ENCODE results near the gene EGR4.
"Not testable (repeated sequence)": the region's sequence is repeated elsewhere in the genome, so short reads cannot be mapped to it uniquely, and the experiment has no call there.

The EGR4 gene

GRCh38 chr2:73263540-73264331 lies 29.6 kb downstream of the EGR4 start:
- no peak for DNase-seq (ENCODE audit: low spot score)

- not testable (repeated sequence) for DNase-seq (ENCODE audit: low spot score)
Observed at GRCh38 chr2:73262691-73263429, 30.5 kb downstream of the EGR4 start.

DNA sequence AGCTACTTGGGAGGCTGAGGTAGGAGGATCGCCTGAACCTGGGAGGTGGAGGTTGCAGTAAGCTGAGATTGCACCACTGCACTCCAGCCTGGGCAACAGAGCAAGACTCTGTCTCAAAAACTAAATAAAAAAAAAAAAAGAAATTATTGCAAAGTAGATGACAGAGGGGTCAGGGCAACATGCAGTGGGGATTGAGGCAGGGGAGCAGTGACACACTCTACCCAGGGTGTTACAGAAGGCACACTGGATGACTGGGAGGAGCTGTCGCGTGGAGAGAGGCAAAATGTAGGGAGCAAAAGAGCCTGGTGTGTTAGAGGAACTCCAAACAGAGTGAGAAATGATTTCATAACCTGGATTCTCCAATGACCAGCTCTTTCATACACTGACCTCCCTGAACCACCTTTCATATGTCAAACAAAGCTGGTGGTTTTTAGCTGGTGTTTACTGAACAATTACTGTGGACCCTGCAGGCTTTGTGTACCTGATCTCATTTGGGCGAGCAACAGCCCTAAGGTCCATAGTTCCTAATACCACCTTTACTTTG lies 31.2 kb downstream of the EGR4 start:
- DNase-seq (ENCODE audit: low spot score): no peak

GRCh38 chr2:73260338-73260984 lies 32.9 kb downstream of the EGR4 start:
- DNase-seq (ENCODE audit: low spot score): no peak

DNA sequence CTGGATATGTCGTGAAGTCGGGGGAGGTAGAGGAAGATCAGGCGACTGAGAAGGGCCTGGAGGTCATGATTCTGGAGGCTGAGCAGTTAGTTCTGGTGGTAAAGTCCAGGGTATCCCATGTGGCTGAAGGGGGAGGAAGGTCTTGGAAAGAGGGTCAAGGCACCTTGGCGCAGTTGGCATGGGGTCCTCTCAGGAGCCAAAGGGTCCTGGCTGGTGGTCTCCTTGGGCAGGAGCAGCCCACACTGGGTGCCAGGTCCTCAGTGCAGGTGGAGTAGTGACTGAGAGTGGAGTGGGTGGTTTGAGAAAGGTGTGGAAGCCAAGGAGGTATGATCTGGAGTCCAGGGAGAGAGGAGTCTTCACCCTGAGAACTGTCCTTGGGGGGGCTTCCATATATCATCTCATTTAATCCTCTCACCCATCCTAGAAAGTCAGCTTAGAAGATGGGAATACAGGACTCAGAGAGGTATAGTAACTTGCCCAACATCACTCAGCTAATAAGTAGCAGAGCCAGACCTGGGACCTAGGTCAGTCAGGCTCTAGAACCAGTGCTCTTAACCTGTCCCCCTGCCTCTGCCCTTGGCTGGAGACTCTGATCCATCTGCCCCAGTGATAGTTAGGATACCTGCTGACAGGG lies 33.5 kb downstream of the EGR4 start:
- no peak for DNase-seq (ENCODE audit: low spot score)

GRCh38 chr2:73259276-73259675 lies 34.1 kb downstream of the EGR4 start:
- no peak for DNase-seq (ENCODE audit: low spot score)

DNA sequence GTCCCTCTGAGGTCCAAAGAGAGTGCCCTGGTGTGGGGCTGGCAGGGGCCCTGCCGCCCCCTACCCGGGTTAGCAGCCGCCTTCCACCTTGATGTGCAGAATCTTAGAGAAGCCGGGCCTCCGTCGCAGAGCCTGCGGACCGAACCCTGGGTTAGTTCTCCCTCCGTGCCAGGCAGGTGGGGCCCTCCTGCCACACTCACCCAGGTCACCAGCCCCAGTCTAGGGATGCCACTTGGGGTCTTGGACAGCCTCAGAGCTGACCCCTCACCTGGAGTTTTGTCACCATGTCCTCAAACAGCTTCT lies 34.5 kb downstream of the EGR4 start:
- no peak for DNase-seq (ENCODE audit: low spot score)

DNA sequence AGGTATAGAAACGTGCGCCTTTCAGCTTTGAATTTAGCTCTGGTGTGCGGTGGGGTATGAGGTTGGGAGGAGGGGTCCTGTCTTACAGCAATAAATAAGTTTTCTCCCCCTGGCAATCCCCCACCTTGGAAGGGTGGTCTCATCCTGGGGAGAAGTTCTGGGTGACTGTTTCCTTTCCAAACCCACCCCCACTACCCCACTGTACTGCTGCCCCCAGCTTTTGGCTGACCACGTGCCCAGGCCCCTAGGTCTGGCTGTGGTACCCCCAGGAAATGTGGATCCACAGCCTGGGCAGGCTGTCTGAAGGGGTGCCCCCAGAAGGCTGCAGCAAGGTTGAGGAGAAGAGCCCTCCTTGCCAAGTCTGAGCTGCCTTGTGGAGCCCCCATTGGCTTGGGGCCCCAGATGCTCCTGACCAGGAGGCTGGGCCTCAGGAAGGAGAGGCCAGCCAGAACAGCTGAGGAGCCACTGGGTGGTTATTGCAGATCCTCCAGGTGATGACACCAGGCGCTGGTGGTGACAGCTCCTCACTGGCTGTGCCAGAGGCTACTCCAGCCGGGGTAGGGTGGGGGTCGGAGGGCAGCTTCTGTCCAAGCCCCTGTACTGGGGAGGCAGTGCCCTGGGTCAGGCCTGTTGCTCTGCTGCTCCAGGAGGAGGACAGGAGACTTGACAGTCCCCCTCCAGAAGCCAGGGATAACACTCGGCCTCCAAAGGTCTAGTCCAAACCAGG lies 35.0 kb downstream of the EGR4 start:
- no peak for DNase-seq (ENCODE audit: low spot score)

DNA sequence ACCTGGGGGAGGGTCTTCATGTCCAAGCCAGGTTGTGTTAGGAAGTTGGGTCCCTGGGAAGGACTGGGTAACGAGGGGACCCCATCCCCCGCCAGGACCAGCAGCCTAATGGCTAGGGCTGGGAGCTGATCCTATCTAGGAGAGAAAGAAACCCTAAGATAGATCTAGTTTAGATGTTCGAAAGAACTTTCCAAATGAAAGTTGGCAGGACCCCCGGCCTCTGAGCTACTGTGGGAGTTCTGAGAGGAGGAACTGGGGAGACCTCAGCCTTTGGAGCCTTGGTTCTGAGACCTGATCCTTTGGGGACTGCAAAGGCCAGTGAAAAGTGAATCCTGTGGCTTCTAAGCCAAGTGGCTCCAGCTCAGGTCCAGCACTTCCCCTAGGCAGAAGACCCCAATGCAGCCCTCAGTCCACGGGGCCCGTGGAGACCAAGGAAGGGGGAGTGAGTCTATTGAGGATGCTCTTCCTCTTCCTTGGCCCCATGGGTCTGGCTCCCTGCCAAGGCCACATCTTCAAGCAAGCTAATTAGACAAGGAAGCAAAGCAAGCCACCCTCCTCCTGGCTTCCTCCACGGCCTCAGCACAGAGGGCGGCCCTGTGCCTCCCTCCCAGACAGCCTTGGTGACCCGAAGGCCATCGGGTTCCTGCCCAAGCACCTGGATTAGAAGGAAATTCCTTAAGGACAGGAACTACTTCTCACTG lies 35.8 kb downstream of the EGR4 start:
- DNase-seq (ENCODE audit: low spot score): no peak

- DNase-seq (ENCODE audit: low spot score): no peak
Observed at GRCh38 chr2:73257021-73257420, 36.3 kb downstream of the EGR4 start.

- DNase-seq (ENCODE audit: low spot score): no peak
Observed at GRCh38 chr2:73256618-73256922, 36.8 kb downstream of the EGR4 start.

GRCh38 chr2:73255907-73256617 lies 37.3 kb downstream of the EGR4 start:
- DNase-seq (ENCODE audit: low spot score): no peak

DNA sequence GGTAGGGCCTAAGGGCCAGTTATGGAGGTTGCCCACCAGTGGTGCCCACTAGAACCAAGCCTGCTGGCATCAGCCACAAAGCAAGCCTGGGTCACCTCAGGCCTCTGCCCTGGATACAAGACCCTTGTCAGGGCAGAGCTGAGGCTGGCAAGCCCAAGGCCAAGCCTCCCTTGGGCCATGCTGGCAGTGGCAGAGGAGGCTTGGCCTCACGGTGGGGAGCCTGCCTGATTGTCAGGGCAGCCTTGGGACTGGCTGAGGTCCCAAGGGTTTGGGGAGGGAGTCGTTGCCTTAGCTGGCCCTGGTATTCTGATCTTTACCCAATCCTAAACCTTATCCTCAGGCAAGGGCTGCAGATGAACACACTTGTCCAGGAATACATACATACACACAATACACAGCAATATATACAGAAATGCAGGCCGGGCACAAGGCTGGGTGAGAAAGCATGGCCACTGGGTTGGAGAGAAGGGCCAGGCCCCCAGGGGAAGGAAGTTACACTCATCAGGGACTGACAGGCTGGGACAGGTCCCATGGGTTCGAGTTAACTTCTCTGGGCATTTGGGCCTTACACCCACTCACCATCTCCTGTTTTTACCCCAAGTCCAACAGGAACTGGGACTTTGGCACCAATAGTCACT lies 38.2 kb downstream of the EGR4 start:
- no peak for DNase-seq (ENCODE audit: low spot score)

DNA sequence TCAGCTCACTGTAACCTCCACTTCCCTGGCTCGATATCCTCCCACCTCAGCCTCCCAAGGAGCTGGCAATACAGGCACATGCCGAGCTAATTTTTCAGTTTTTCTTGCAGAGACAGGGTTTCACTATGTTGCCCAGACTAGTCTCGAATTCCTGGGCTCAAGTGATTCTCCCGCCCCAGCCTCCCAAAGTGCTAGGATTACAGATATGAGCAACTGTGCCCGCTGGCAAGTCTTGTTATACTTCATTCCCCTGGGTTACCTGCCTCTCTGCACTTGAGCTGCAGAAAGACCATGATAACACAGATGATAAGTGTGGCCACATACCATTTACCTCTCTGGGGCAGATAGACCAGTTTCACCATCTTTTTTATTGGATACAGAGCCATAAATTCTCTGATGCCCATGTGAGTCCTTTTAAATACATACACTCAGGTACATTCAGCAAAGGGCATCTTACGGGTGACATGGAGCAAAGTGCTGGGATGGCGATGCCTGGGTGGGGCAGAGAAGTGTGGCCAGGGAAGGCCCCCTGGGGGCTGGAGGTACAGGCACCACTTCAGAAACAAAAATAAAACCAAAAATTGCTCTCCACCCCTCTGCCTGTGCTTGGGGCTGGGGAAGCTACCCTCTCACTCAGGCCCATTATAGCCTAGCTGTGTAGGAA lies 38.9 kb downstream of the EGR4 start:
- no peak for DNase-seq (ENCODE audit: low spot score)

- DNase-seq (ENCODE audit: low spot score): no peak
Observed at GRCh38 chr2:73253901-73254300, 39.4 kb downstream of the EGR4 start.

- no peak for DNase-seq (ENCODE audit: low spot score)
Observed at GRCh38 chr2:73253400-73253799, 39.9 kb downstream of the EGR4 start.

DNA sequence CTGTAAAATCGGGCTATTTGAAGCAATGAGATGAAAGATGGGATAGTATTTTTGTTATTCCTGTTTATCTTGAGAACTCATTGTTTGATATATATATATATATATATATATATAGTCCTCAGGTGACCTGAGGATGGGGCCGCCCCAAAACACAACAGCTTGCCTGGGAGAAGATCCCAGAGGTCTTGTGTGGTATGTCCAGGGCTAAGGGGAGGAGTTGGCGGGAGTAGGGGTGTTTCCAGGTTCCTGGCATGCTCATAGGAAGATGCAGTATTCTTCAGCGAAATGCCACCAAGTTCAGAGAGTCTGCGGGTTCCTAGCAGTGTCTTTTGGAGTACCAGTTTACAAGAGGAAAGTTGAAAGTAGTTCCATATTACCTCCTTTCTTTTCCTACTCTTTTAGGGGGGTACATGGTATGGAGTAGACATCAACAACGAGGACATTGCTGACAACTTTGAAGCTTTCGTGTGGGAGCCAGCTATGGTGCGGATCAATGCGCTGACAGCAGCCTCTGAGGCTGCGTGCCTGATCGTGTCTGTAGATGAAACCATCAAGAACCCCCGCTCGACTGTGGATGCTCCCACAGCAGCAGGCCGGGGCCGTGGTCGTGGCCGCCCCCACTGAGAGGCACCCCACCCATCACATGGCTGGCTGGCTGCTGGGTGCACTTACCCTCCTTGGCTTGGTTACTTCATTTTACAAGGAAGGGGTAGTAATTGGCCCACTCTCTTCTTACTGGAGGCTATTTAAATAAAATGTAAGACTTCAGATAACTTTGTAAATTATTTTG lies 40.9 kb downstream of the EGR4 start:
- DNase-seq (ENCODE audit: low spot score): no peak

GRCh38 chr2:73250872-73251846 lies 42.2 kb downstream of the EGR4 start:
- DNase-seq (ENCODE audit: low spot score): no peak

Measured in hematopoietic multipotent progenitor cell treated with erythropoietin and hydrocortisone succinate and interleukin-3 and kit ligand, for 17 days (in vitro differentiated cells).